ENCODE data around the gene PURA. TPM values are rescaled to one million over a fixed set of nuclear protein-coding genes. Genes with fewer than 3 reads are reported as not detected.

Gene PURA
- total and polyA plus RNA-seq, 2 of the 4 experiments (the other 2 are of a cell fraction): 3.8 to 5.6 TPM

DNA sequence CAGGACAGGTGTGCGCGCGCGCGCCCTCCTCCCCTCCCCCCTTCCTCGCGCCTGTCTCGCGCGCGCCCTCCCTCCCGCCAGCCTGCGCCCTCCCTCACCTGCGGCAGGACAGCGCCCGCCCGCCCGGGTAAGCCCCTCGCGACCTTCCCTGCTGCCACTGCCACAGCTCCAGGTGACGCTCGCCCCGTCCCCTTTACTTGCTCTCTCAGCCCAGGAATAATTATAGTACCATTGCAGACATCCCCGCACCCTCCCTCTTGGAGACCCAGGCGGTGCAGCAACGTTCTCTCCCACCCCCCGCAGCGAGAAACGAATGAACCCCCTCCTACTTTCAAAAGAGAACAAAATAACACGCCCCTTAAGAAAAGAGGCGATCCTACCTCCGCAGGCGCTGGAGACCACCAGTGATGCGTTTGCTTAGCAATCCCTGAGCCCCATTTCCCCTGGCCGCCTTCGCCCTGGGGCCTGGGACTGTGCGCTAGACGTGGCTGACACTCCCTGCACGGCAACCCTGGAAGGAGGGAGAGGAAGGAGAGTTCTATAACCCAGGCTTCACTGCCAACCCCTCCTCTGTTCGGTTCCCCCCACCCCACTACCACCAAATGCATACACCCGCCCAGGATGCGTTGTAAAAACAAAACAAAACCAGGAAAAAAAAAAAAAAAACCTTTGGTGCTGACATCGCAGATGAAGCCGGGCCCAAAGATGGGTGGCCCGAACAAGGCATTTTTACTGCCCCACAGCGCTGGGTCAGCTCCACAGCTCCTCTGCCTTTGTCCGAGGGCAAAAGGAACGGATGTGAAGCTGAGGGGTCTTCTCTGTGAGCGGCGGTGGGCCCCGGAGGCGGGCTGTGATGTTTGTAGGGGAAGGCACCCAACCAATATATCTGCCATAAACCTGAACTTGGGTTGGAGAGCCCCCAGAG is 5.6 kb upstream of the PURA start:
- Histone ChIP-seq H3K23ac (ENCODE audit: low read depth, low read length) (peak overlapping the region; percentile 94), H3K18ac (ENCODE audit: low read depth, low read length) (peak overlapping the region; percentile 1), H3K4me1 (ENCODE audit: control insufficient read depth, insufficient read depth, low read length) (peaks cover 12% of the 10 kb centered on the region), H3K9me3 (ENCODE audit: control insufficient read depth, insufficient read depth, low read length) (no peaks in the 10 kb centered on the region), H4K8ac (ENCODE audit: low read depth in 2 of 2, low read length in 2 of 2) (peak overlapping the region; percentile 53 to 97; a peak in 3 of 4 replicates), H3K27ac (ENCODE audit: insufficient read depth, low read length) (peak overlapping the region; percentile 97), H3K56ac (ENCODE audit: extremely low read depth, insufficient read depth, low read length) (peak overlapping the region; percentile 40; the same call in 1 of the 2 replicates), H4K5ac (ENCODE audit: low read depth, low read length) (0 out of 2 replicates have a peak overlapping the region, but pooled peaks have one; percentile 0), H3K9me1 (ENCODE audit: insufficient read depth, low read length) (peaks cover 6% of the 10 kb centered on the region; the same call in 1 of the 2 replicates), H3K36me3 (ENCODE audit: control insufficient read depth, insufficient read depth, low read length) (no peaks in the 10 kb centered on the region), H3K27me3 (ENCODE audit: control insufficient read depth, insufficient read depth, low read length) (no peaks in the 10 kb centered on the region; the same call in 1 of the 2 replicates), H2BK120ac (ENCODE audit: low read depth, low read length) (peak overlapping the region; percentile 30), H3K4ac (ENCODE audit: low read depth, low read length) (peak overlapping the region; percentile 89), H3K9ac (ENCODE audit: low read depth, low read length) (peak overlapping the region; percentile 59), H3K14ac (replicated peaks; ENCODE audit: low read depth, low read length) (peak overlapping the region; percentile 94), H2BK15ac (ENCODE audit: low read depth, low read length) (no peak overlapping the region), H3K4me3 (ENCODE audit: insufficient read depth, low read depth, low read length) (peak overlapping the region; percentile 74), H3K4me2 (ENCODE audit: low read depth, low read length) (peak overlapping the region; percentile 60), H2BK20ac (ENCODE audit: low read depth, low read length) (no peak overlapping the region), H2AFZ (replicated peaks; ENCODE audit: low read length, poor library complexity) (peak overlapping the region; percentile 94), H2BK5ac (ENCODE audit: low read depth, low read length, poor library complexity, severe bottlenecking) (peak overlapping the region; percentile 96), H3K79me1 (ENCODE audit: low read depth in 1 of 2, low read length in 2 of 2) (peaks cover 3 to 43% of the 10 kb centered on the region in 2 experiments; a peak in 3 of 4 replicates), H4K91ac (ENCODE audit: insufficient read depth, low read depth, low read length) (peak overlapping the region; percentile 69), H2AK9ac (replicated peaks; ENCODE audit: low read depth, low read length, poor library complexity) (peak overlapping the region; percentile 95), H2AK5ac (ENCODE audit: low read depth, low read length) (peak overlapping the region; percentile 92), H4K20me1 (ENCODE audit: insufficient read depth, low read length) (peaks cover 7% of the 10 kb centered on the region; the same call in 1 of the 2 replicates)
- 12% methylated on average over 6 of the region's 52 CpGs; no CpG with 5 or more reads in 1 of the 2 experiments for WGBS, 2 experiments (ENCODE audit: extremely low coverage in 2 of 2, insufficient read length in 1 of 2)
- dilution Hi-C loops (cut with HindIII; ENCODE audit: low sequenced_read_pairs, unreplicated experiment): no loop called here
- TSS peak; percentile 34 for BruUV-seq (replicated peaks)
- no peak for DNase-seq
- intact Hi-C loops (cut with micrococcal nuclease): no loop called here
- in situ Hi-C loops (cut with MboI; ENCODE audit: low sequenced_read_pairs): loop anchor here (25.0 kb wide), 1 partner anchor 471 kb away; the partner anchor contains the start of gene CXXC5
- ChIA-PET POLR2A (ENCODE audit: unreplicated experiment) (interaction anchor here (1.0 to 1.4 kb wide), 2 partner anchors 10 to 23 kb away, joined by 5 to 14 read pairs; no protein-coding TSS in a partner anchor), CTCF (interaction anchor here (1.0 to 1.2 kb wide), 2 partner anchors 37 to 46 kb away, joined by 3 to 4 read pairs; no protein-coding TSS in a partner anchor)
- no peak for TF ChIP-seq RCOR1 (IDR thresholded peaks at IDR 0.05; ENCODE audit: insufficient replicate concordance, low read length)
- no peak for TF ChIP-seq CHD1 (IDR thresholded peaks at IDR 0.05; ENCODE audit: low read depth, low read length)
- peak; percentile 15; the same call in 1 of the 2 replicates for TF ChIP-seq MAZ (IDR thresholded peaks at IDR 0.05; ENCODE audit: borderline replicate concordance, low read depth, low read length)
- no peak for TF ChIP-seq FOS (IDR thresholded peaks at IDR 0.05; ENCODE audit: low read depth, low read length)
- no peak for ATAC-seq (ENCODE audit: low read depth)
